ENCODE data around the gene NEK6. TPM values are rescaled to one million over a fixed set of nuclear protein-coding genes. Genes with fewer than 3 reads are reported as not detected.
A peak's percentile ranks its signal among the peaks of the same experiment; 100 is the strongest.

NEK6 gene
- total and polyA plus RNA-seq, 11 donors = 1.8 to 42.4 (median 6.4) TPM

DNA sequence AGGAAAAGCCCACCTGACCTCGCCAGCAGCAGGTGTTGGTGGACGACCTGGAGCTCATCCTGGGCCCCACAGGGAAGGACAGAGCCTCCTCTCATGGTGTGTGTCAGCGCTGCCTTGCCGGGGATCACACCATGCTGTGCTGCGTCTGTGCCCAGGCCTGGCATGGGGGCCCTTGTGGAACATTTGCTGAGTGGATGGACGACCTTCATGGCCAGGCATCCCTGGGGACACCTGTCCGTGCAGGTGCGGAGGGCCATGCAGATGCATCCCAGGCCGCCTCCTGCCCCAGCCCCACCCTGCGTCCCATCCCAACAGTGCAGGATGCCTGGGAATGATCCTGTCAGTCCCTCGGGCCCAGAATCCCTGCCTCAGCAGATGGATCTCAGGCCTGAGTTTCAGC lies 73.8 kb downstream of the NEK6 start:
- Histone ChIP-seq H3K4me3 (no peak overlapping the region), H3K27me3 (no peaks in the 10 kb centered on the region), H3K36me3 (peaks cover 0 to 89% (median 22%) of the 10 kb centered on the region in 9 donors), H3K4me1 (no peaks in the 10 kb centered on the region), H3K27ac (no peak overlapping the region), H3K9me3 (no peaks in the 10 kb centered on the region)
- intact Hi-C loops (cut with DNase I) = no loop called here
- TF ChIP-seq CTCF (IDR thresholded peaks at IDR 0.05) (no peak), POLR2A (IDR thresholded peaks at IDR 0.05) (no peak)
- ATAC-seq (no peak), DNase-seq (no peak)
- WGBS, 4 donors = 67 to 96% (median 87%) methylated on average over 1 to 11 of the region's 11 CpGs

DNA sequence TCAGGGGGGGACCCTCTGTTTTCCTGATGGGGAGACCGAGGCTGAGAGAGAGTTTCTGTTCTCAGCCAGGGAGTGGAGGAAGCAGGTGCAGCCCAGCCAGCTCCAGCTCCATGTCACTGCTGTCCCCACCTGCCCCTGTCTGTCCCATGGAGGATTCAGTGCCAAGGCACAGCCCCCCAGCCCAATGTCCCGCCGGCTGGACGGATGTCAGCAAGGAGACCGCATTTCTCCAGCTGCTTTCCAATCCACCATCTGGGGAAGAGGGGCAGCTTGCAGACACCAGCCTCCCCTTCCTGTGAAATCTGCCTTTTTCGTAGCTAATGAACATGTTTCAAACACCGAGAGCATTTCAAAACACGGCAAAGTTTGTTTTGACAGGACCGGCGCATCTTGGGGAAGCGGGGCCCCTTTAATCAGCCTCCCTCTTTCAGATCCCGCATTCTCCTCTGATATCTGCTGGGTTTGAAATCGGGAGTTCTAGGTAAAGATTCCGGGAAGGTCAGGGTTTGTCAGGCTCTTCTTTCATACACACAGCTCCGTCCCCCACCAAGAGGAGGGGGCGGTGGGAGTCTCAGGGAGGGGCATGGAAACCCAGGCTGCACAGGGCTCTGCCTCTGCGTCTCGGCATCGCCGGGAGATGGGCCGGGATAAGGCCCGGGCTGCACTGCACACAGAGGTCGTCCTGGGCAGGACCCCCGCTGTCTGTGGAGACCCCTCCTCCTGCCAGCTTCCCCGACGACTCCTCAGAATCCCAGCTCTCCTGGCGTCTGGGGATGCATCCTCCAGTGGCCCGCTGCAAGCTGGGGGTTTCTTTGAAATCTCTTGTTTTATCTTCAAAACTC lies 74.8 kb downstream of the NEK6 start:
- intact Hi-C loops (cut with DNase I) = no loop called here
- Histone ChIP-seq H3K27me3 (no peaks in the 10 kb centered on the region), H3K9me3 (peaks cover 0 to 8% (median 0%) of the 10 kb centered on the region in 12 donors), H3K4me1 (no peaks in the 10 kb centered on the region), H3K36me3 (peaks cover 0 to 89% (median 18%) of the 10 kb centered on the region in 9 donors), H3K4me3 (no peak overlapping the region), H3K27ac (no peak overlapping the region)
- DNase-seq = no peak
- ATAC-seq = no peak
- 73 to 85% (median 80%) methylated on average over 26 to 28 of the region's 28 CpGs for WGBS, 4 donors
- TF ChIP-seq CTCF (IDR thresholded peaks at IDR 0.05) (no peak), POLR2A (IDR thresholded peaks at IDR 0.05) (no peak)

DNA sequence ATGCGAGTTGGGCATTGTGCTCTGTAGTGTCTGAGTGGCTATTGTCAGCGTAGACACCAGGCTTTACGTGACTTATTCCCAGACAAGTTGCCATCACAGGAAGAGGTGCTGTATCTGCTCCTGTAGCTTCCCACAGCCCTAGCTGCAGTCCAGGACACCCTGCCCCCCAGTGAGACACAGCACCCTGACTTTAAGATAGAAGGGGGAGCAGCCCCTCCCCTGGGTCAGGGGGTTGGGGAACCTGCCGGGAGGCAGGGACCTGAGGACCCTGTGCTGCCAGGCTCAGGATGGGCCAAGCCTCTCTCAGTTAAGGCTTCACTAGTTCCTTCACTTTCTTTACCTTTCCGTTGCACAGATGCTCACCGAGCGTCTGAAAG lies 75.4 kb downstream of the NEK6 start:
- Histone ChIP-seq H3K4me1 (no peaks in the 10 kb centered on the region), H3K9me3 (peaks cover 0 to 10% (median 0%) of the 10 kb centered on the region in 12 donors), H3K27ac (no peak overlapping the region), H3K36me3 (peaks cover 0 to 89% (median 18%) of the 10 kb centered on the region in 9 donors), H3K4me3 (no peak overlapping the region), H3K27me3 (no peaks in the 10 kb centered on the region)
- TF ChIP-seq CTCF (IDR thresholded peaks at IDR 0.05) (no peak), POLR2A (IDR thresholded peaks at IDR 0.05) (no peak)
- intact Hi-C loops (cut with DNase I) = no loop called here
- WGBS, 4 donors = 92 to 94% (median 93%) methylated on average over 7 of the region's 7 CpGs
- DNase-seq (no peak), ATAC-seq (no peak)

DNA sequence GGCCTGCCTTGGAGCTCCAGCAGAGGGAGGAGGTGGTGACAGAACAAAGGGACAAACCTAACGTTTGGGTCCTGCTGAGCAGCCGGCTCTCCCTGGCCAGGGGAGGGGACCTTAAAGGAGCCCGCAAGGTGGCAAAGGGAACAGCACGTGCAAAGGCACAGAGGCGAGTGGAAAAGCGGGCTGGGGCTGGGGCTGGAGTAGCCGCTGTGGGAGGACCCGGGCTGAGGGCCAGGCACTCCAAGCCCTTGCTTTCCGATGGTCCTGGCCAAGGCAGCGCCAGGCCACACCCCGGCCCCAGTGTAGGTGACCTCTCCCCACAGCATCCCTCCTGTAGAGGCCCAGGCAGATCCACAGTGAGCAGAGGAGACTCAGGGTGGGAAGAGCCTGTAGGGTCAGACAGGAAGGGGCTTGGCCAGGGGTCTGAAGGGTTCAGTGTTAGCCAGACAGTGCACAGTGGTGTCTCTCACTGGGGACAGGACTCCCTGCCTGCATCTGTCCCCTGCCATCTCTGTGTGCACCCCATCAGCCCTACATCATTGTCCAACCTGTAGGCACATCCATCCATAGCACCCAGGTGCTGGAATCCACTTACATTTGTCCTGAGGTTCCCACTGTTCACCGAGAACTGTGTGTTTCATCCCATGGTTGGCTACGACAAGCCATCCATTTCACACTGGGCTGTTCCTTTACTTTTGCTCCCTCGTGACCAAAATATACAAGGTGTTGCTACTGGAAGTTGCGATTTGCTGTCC lies 77.0 kb downstream of the NEK6 start:
- Histone ChIP-seq H3K9me3 (peaks cover 0 to 10% (median 0%) of the 10 kb centered on the region in 12 donors), H3K4me3 (no peak overlapping the region), H3K36me3 (peaks cover 0 to 77% (median 5%) of the 10 kb centered on the region in 9 donors), H3K27me3 (no peaks in the 10 kb centered on the region), H3K4me1 (no peaks in the 10 kb centered on the region), H3K27ac (no peak overlapping the region)
- ATAC-seq (peak in 2 of 4 donors; percentile 17 to 21), DNase-seq (no peak)
- intact Hi-C loops (cut with DNase I) = no loop called here
- WGBS, 4 donors = 88 to 93% (median 89%) methylated on average over 15 of the region's 15 CpGs
- no peak for TF ChIP-seq CTCF (IDR thresholded peaks at IDR 0.05)
- no peak for TF ChIP-seq POLR2A (IDR thresholded peaks at IDR 0.05)
